GM18511 (cell line): Measurements from ENCODE around the gene TACSTD2.
A peak's percentile ranks its signal among the peaks of the same experiment; 100 is the strongest.
"Not testable (repeated sequence)": the region's sequence is repeated elsewhere in the genome, so short reads cannot be mapped to it uniquely, and the experiment has no call there.

Source experiments
- ATAC-seq: cut with Tn5 transposase; IDR thresholded peaks from one replicate; pipeline ENCODE4 v1.9.1; 2021; ENCODE audit warnings: mild to moderate bottlenecking, moderate library complexity; ENCODE audit not compliant: unreplicated experiment

The TACSTD2 gene

GRCh38 chr1:58588396-58588795 lies 11.3 kb upstream of the TACSTD2 start:
- ATAC-seq: no peak

GRCh38 chr1:58587667-58588066 lies 10.6 kb upstream of the TACSTD2 start:
- ATAC-seq: no peak

- ATAC-seq: no peak
Observed at GRCh38 chr1:58586271-58586670, 9.2 kb upstream of the TACSTD2 start.

- no peak for ATAC-seq
Observed at GRCh38 chr1:58585581-58586151, 8.6 kb upstream of the TACSTD2 start.

GRCh38 chr1:58585166-58585565 lies 8.1 kb upstream of the TACSTD2 start:
- no peak for ATAC-seq

GRCh38 chr1:58584082-58584895 lies 7.2 kb upstream of the TACSTD2 start:
- no peak for ATAC-seq

- no peak for ATAC-seq
Observed at GRCh38 chr1:58583496-58583895, 6.4 kb upstream of the TACSTD2 start.

- ATAC-seq: not testable (repeated sequence)
Observed at GRCh38 chr1:58582143-58582542, 5.1 kb upstream of the TACSTD2 start.

- no peak for ATAC-seq
Observed at GRCh38 chr1:58581641-58582040, 4.6 kb upstream of the TACSTD2 start.

GRCh38 chr1:58580186-58580585 lies 3.1 kb upstream of the TACSTD2 start:
- no peak for ATAC-seq

GRCh38 chr1:58577654-58578030 lies 590 bp upstream of the TACSTD2 start:
- ATAC-seq: no peak

- no peak for ATAC-seq
Observed at GRCh38 chr1:58576325-58576726, 726 bp downstream of the TACSTD2 start.

GRCh38 chr1:58575551-58576324 lies 1.3 kb downstream of the TACSTD2 start:
- ATAC-seq: no peak

GRCh38 chr1:58574816-58575215 lies 2.2 kb downstream of the TACSTD2 start:
- ATAC-seq: no peak

GRCh38 chr1:58573705-58574591 lies 3.1 kb downstream of the TACSTD2 start:
- ATAC-seq: peak; percentile 96

- ATAC-seq: no peak
Observed at GRCh38 chr1:58573138-58573537, 3.9 kb downstream of the TACSTD2 start.

- no peak for ATAC-seq
Observed at GRCh38 chr1:58572690-58573089, 4.4 kb downstream of the TACSTD2 start.

GRCh38 chr1:58571616-58572015 lies 5.4 kb downstream of the TACSTD2 start:
- no peak for ATAC-seq

GRCh38 chr1:58570817-58571216 lies 6.2 kb downstream of the TACSTD2 start:
- no peak for ATAC-seq

- ATAC-seq: no peak
Observed at GRCh38 chr1:58570094-58570493, 7.0 kb downstream of the TACSTD2 start.

GRCh38 chr1:58568911-58569310 lies 8.1 kb downstream of the TACSTD2 start:
- no peak for ATAC-seq
